Type B pancreatic cell (in vitro differentiated cells): ENCODE measurements around the gene PATL2. TPM values are rescaled to one million over a fixed set of nuclear protein-coding genes. Genes with fewer than 3 reads are reported as not detected.

Experiments
- DNase-seq: peaks from one replicate; pipeline ENCODE4 v3.0.0; 2021; ENCODE audit warnings: mixed read lengths; ENCODE audit not compliant: unreplicated experiment; ENCODE audit errors: extremely low spot score
- H3K27ac Mint-ChIP-seq: 2 replicates; pipeline ENCODE4 v1.8.0; 2021; ENCODE audit warnings: mild to moderate bottlenecking, mixed read lengths
- H3K27me3 Mint-ChIP-seq: 2 replicates; pipeline ENCODE4 v1.8.0; 2021; ENCODE audit warnings: mixed read lengths
- H3K36me3 Mint-ChIP-seq: 2 replicates; pipeline ENCODE4 v1.8.0; 2021; ENCODE audit warnings: mixed read lengths
- H3K4me1 Mint-ChIP-seq: one replicate; pipeline ENCODE4 v1.8.0; 2021; ENCODE audit warnings: mixed read lengths; ENCODE audit not compliant: unreplicated experiment
- H3K4me3 Mint-ChIP-seq: 2 replicates; pipeline ENCODE4 v1.8.0; 2021; ENCODE audit warnings: mild to moderate bottlenecking, mixed read lengths
- H3K9me3 Mint-ChIP-seq: 2 replicates; pipeline ENCODE4 v1.8.0; 2021; ENCODE audit warnings: mixed read lengths
- total RNA-seq: library from RNA; stranded (reverse); gene quantifications from 2 replicates; pipeline ENCODE4 v1.2.1, GENCODE V29; 2021; ENCODE audit warnings: low replicate concordance
- TF ChIP-seq, protein P1 (sequence below): fragments of 200-600 bp; sonication (generic); conservative IDR thresholded peaks from 2 replicates; pipeline ENCODE4 v1.5.0; 2021; ENCODE audit warnings: antibody characterized with exemption, mild to moderate bottlenecking

Gene PATL2
- total RNA-seq, 1 donor from 2014 or later: 1.2 TPM

- Mint-ChIP-seq H3K27ac (no peak overlapping the region), H3K27me3 (no peaks in the 10 kb centered on the region), H3K4me3 (no peak overlapping the region), H3K4me1 (peaks cover 15% of the 10 kb centered on the region), H3K36me3 (peaks cover 24% of the 10 kb centered on the region), H3K9me3 (no peaks in the 10 kb centered on the region)
- TF ChIP-seq, protein P1, sequence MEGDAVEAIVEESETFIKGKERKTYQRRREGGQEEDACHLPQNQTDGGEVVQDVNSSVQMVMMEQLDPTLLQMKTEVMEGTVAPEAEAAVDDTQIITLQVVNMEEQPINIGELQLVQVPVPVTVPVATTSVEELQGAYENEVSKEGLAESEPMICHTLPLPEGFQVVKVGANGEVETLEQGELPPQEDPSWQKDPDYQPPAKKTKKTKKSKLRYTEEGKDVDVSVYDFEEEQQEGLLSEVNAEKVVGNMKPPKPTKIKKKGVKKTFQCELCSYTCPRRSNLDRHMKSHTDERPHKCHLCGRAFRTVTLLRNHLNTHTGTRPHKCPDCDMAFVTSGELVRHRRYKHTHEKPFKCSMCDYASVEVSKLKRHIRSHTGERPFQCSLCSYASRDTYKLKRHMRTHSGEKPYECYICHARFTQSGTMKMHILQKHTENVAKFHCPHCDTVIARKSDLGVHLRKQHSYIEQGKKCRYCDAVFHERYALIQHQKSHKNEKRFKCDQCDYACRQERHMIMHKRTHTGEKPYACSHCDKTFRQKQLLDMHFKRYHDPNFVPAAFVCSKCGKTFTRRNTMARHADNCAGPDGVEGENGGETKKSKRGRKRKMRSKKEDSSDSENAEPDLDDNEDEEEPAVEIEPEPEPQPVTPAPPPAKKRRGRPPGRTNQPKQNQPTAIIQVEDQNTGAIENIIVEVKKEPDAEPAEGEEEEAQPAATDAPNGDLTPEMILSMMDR: no peak
- DNase-seq: no peak
Observed at GRCh38 chr15:44715142-44715796, 4.1 kb upstream of the PATL2 start.

DNA sequence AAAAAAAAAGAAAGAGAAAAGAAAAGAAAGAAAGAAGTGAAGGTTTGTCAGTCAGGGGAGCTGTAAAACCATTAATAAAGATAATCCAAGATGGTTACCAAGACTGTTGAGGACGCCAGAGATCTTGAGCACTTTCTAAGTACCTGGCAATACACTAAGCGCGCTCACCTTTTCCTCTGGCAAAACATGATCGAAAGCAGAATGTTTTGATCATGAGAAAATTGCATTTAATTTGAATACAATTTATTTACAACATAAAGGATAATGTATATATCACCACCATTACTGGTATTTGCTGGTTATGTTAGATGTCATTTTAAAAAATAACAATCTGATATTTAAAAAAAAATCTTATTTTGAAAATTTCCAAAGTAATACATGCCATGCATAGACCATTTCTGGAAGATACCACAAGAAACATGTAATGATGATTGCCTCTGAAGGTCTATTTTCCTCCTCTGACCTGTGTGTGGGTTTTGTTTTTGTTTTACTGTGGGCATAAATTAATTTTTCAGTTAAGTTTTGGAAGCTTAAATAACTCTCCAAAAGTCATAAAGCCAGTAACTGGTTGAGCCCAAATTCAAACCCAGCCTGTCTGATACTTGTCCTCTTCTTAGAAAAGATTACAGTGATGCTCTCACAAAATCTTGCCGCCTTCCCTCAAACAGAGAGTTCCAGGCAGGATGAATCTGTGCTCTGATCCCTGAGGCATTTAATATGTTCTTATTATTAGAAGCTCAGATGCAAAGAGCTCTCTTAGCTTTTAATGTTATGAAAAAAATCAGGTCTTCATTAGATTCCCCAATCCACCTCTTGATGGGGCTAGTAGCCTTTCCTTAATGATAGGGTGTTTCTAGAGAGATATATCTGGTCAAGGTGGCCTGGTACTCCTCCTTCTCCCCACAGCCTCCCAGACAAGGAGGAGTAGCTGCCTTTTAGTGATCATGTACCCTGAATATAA, 2.2 kb upstream of the PATL2 start:
- TF ChIP-seq, protein P1: peak; percentile 29
- DNase-seq: no peak
- Mint-ChIP-seq H3K27me3 (no peaks in the 10 kb centered on the region), H3K36me3 (peaks cover 24% of the 10 kb centered on the region), H3K27ac (peak overlapping the region; percentile 80), H3K4me1 (peaks cover 15% of the 10 kb centered on the region), H3K4me3 (peak overlapping the region; percentile 100), H3K9me3 (no peaks in the 10 kb centered on the region)

DNA sequence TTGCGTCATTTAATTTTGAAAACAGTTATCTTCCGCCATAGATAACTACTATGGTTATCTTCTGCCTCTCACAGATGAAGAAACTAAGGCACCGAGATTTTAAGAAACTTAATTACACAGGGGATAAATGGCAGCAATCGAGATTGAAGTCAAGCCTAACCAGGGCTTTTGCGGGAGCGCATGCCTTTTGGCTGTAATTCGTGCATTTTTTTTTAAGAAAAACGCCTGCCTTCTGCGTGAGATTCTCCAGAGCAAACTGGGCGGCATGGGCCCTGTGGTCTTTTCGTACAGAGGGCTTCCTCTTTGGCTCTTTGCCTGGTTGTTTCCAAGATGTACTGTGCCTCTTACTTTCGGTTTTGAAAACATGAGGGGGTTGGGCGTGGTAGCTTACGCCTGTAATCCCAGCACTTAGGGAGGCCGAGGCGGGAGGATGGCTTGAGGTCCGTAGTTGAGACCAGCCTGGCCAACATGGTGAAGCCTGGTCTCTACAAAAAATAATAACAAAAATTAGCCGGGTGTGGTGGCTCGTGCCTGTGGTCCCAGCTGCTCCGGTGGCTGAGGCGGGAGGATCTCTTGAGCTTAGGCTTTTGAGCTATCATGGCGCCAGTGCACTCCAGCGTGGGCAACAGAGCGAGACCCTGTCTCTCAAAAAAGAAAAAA, 1.4 kb upstream of the PATL2 start:
- no peaks in the 10 kb centered on the region for H3K9me3 Mint-ChIP-seq
- H3K4me3 Mint-ChIP-seq: peak overlapping the region; percentile 100
- DNase-seq: no peak
- H3K27me3 Mint-ChIP-seq: no peaks in the 10 kb centered on the region
- peaks cover 17% of the 10 kb centered on the region for H3K36me3 Mint-ChIP-seq
- TF ChIP-seq, protein P1: no peak
- peak overlapping the region; percentile 99 for H3K27ac Mint-ChIP-seq
- H3K4me1 Mint-ChIP-seq: peaks cover 15% of the 10 kb centered on the region

- TF ChIP-seq, protein P1: no peak
- H3K4me1 Mint-ChIP-seq: peaks cover 15% of the 10 kb centered on the region
- H3K27me3 Mint-ChIP-seq: no peaks in the 10 kb centered on the region
- H3K27ac Mint-ChIP-seq: peak overlapping the region; percentile 99
- H3K9me3 Mint-ChIP-seq: no peaks in the 10 kb centered on the region
- DNase-seq: no peak
- peaks cover 13% of the 10 kb centered on the region for H3K36me3 Mint-ChIP-seq
- peak overlapping the region; percentile 100 for H3K4me3 Mint-ChIP-seq
Observed at GRCh38 chr15:44711743-44712345, 721 bp upstream of the PATL2 start.
